Fibroblast of gingiva (primary cell): ENCODE data around the gene DPPA5.
"Not testable (repeated sequence)": the region's sequence is repeated elsewhere in the genome, so short reads cannot be mapped to it uniquely, and the experiment has no call there.

Experiments used
- DNase-seq: peaks from one replicate; pipeline ENCODE4 v3.0.0-alpha.2; 2011; ENCODE audit warnings: low read depth

Gene DPPA5

GRCh38 chr6:73364121-73364520, 10.0 kb upstream of the DPPA5 start:
- no peak for DNase-seq

- no peak for DNase-seq
These were observed 9.4 kb upstream of the DPPA5 start for GRCh38 chr6:73363537-73363875.

DNA sequence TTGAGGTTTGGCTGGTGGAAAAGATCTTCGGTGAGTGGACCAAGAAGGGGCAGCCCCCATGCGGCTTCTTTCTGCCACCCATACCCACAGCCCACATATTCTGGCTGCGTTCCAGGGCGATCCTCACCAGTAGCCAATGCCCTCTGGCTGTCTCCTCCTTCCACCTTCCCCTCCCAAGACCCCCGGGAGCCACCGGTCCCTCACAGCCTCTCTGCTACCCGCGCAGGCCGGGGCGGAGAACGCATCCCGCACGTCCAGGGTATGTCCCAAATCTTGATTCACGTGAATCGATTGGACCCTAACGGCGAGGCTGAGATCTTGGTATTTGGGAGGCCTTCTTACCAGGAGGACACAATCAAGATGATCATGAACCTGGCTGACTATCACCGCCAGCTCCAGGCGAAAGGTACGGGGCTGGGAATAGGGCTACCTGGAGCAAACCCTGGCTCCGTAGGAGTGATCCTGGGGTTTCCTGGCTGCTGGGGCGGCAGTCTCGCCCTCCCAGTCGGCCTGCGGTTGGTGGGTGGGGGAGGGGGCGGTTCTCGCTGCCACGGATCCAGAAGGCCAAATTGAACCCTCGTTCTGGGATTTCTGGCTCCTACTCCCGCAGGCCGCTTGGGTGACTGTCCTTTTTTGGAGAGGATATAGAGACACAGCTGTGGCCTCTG, 8.9 kb upstream of the DPPA5 start:
- DNase-seq, result no peak

- no peak for DNase-seq
These were observed 8.3 kb upstream of the DPPA5 start, which contains the start of gene KHDC3L for GRCh38 chr6:73362358-73362757. TSS of gene KHDC3L (plus strand) at chr6:73362658. CDS start at chr6:73362730, 72 bp downstream.

DNA sequence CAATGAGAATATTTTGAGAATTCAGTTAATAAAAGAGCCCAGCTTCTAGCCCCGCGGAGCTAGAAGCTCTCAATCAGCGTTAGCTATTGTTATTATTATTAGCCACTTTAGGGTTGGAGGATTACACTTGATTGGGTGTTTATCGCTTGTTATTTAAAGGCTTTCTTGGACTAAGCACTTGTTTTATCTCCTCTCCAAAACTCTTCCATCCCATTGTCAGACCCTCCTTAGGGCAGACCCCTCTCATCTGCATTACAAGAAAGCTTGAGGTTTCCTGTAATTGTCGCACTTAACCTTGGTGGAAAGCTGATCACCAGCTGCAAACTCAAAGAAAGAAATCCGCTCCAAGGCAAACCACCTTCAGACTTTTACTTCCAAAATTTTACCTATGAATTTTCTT, 4.8 kb downstream of the DPPA5 start:
- DNase-seq, result no peak

DNA sequence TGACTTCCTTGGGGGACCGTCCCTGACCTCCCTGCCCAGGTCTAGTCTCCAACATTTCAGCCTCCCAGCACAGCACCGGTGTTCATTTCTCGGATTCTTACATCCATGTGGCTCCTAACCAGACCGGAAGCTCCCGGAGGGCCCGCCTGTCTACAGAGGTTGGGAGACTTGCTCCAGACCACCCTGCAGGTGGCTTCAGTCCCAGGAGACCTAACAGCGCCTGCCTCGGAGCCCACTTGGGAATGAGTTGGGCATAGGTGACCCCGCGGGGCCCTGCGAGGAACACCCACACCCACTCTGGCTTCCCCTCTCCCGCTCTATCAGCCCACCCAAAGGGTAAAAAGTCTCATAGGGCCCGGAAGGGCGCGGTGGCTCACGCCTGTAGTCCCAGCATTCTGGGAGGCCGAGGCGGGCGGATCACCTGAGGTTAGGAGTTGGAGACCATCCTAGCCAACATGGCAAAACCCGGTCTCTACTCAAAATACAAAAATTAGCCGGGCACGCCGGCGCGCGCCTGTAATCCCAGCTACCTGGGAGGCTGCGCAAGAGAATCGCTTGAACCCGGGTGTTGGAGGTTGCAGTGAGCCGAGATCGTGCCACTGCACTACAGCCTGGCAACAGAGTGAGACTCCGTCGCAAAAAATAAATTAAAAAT, 5.4 kb downstream of the DPPA5 start:
- DNase-seq, result no peak

DNA sequence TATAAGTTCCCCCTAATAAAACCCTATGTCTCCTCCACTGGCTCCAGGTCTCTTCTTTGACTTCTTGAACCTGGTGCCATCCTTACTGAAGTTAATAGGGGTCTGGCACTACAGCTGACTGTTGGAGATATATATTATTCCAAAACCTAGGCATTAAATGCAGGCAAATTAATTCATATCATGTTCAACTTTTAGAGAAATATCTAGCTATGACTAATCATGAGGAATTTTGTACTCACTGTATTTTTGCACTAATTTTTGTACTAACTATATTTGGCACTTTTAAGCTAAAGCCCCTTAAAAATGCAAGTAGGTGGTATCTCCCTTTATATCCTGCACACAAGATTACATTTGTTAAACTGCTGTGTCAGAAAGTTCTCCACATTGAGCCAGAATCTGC, 10.9 kb downstream of the DPPA5 start:
- no peak for DNase-seq

GRCh38 chr6:73342174-73342573, 11.9 kb downstream of the DPPA5 start:
- no peak for DNase-seq

DNA sequence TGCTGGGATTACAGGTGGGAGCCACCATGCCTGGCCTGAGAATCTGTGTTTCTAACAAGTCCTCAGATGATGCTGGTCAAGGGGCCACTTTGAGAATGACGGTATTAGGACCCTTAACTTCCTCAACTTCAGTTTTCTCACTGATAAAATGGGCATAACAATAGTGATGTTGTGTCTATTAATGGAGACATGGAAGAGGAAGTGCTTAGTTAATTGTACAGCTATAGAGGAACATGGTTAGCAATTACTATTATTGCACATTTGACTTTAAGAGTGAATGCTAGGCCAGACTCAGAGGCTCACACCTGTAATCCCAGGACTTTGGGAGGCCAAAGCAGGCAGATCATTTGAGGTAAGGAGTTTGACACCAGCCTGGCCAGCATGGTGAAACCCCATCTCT, 12.7 kb downstream of the DPPA5 start:
- DNase-seq, result no peak

DNA sequence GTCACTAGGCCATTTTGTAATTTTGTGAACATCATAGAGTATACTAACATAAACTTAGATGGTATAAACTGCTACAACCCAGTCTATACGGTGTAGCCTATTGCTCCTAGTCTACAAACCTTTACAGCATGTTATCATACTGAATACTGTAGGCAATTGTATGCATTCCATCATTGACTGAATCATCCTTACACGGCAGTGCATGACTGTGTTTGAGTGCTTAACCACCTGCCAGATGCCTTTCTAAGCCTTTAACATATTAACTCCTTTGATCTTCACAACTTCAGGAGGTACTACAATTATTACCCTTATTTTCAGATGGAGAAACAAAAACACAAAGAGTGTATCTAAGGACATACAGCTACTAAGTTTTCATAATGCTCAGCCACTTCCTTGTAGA, 14.0 kb downstream of the DPPA5 start:
- DNase-seq, result no peak

GRCh38 chr6:73339340-73339739, 14.7 kb downstream of the DPPA5 start:
- DNase-seq, result no peak

GRCh38 chr6:73329201-73329600, 24.9 kb downstream of the DPPA5 start:
- DNase-seq, result no peak

GRCh38 chr6:73328790-73329189, 25.3 kb downstream of the DPPA5 start:
- DNase-seq, result no peak

DNA sequence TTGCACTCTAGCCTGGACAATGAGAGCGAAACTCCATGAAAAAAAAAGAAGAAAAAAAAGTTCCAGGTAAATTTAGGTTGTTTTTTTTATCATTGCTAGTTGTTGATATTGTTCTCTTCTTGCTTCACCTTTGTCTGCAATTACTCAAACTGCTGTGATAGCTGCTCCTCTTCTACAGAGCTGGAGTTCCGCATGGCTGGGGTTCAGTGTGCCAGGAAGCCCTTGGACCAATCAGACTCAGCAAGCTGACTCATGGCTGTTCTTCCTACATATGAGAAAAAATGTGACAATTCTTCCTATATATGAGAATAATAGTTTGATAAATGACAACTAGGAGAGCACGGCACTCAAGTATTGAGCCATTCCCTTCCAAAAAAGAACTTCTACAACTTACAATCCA, 28.4 kb downstream of the DPPA5 start:
- no peak for DNase-seq

DNA sequence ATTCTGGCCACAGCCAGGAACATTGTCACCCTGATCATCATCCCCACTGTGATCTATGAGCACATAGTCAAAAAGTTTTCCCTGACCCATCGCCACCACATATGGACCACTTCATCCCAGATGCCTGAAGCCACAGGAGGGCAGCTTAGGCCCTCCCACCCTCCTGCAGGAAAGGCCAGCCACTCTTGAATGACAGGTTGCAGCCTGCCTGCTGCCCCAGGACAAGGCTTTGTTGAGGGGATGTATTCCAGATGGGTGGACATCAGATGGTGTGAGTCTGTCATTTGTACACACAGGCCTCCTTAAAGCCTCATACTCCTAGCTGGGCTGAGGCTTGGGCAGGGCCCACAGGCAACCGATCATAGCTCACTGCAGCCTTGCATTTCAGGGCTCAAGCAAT, 30.8 kb downstream of the DPPA5 start:
- no peak for DNase-seq

GRCh38 chr6:73314577-73315492, 39.2 kb downstream of the DPPA5 start:
- DNase-seq, result no peak

- not testable (repeated sequence) for DNase-seq
These were observed 43.6 kb downstream of the DPPA5 start for GRCh38 chr6:73310503-73310845.

DNA sequence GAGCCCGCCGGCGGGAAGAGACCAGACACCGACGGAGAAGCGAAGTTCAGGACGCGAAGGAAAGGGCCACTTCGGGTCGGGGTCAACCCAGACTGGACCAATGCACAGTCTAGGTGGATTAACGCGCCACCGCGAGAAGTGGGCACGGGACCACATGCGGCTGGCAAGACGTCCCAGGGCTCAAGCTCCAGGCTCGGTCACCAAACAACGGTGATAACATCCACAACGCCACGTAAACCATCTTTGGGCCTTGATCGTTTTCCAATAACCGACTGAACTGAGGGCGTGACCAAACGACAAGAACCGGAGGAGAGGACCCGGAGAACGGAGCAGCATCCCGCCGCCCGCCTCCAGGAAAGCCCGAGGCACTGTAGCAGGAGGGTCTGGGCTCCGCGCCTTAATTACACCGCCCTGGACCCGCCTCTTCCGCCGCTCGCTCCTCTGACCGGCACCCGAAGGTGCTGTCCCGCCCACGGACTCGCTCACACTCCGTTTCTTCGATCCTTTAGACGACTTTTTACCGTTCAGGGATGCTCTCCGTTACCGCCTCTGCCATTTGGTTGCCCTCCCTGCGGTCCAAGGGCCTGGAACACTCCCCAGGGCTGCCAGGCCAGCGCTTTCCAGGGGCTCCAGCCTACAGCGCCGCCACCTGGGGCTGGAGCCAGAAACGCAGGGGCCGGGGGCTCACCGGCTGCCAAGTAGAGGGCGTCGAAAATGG, 44.1 kb downstream of the DPPA5 start:
- DNase-seq, result peak; percentile 44

DNA sequence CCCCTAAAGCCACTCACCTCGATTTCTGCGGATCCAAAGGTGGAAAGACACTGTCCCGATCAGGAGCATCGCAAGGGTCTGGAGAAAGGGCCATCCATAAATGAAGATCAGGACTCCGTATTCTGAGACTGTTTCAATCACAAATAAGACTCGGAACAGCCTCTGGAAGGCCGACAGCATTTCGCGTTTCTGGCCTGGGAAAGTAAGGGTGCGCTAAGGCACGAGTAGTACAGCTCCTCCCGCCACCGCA, 44.6 kb downstream of the DPPA5 start:
- no peak for DNase-seq

GRCh38 chr6:73308712-73309534, 45.2 kb downstream of the DPPA5 start:
- DNase-seq, result no peak

GRCh38 chr6:73303773-73304172, 50.3 kb downstream of the DPPA5 start:
- DNase-seq, result not testable (repeated sequence)
